Keratinocyte (primary cell): ENCODE data around the gene MTUS2. TPM values are rescaled to one million over a fixed set of nuclear protein-coding genes. Genes with fewer than 3 reads are reported as not detected.

Experiments used
- DNase-seq: peaks from one replicate; pipeline ENCODE4 v3.0.0-alpha.2; 2011; ENCODE audit warnings: low read depth, missing footprints, low spot score
- FAIRE-seq: peaks from 2 replicates; lab custom pipeline; 2011; peaks lifted over from hg19 to GRCh38; lab: Jason Lieb, UNC
- H2AFZ ChIP-seq: 2 replicates; pipeline ENCODE4 v1.6.0; 2012; ENCODE audit warnings: low read length, control low read depth, inconsistent platforms; ENCODE audit not compliant: control insufficient read depth
- H3K27ac ChIP-seq: 2 replicates; pipeline ENCODE4 v1.5.1; 2011; ENCODE audit warnings: low read length; ENCODE audit not compliant: control insufficient read depth, insufficient read depth
- H3K27me3 ChIP-seq: 3 replicates; pipeline ENCODE4 v1.6.0; 2011; ENCODE audit warnings: low read length; ENCODE audit not compliant: control insufficient read depth, insufficient read depth; ENCODE audit errors: extremely low read depth
- H3K36me3 ChIP-seq, 2 experiments: 2 replicates in 1 of 2; 3 replicates in 1 of 2; pipeline ENCODE4 v1.5.1; 2011; ENCODE audit warnings: low read length in 2 of 2, mild to moderate bottlenecking in 1 of 2; ENCODE audit not compliant: control insufficient read depth in 2 of 2, insufficient read depth in 2 of 2; ENCODE audit errors: extremely low read depth in 1 of 2
- H3K4me1 ChIP-seq: 3 replicates; pipeline ENCODE4 v1.5.1; 2011; ENCODE audit warnings: low read length; ENCODE audit not compliant: control insufficient read depth, insufficient read depth; ENCODE audit errors: extremely low read depth
- H3K4me2 ChIP-seq: 3 replicates; pipeline ENCODE4 v1.6.0; 2011; ENCODE audit warnings: low read depth, low read length; ENCODE audit not compliant: control insufficient read depth, insufficient read depth; ENCODE audit errors: extremely low read depth
- H3K4me3 ChIP-seq, 3 experiments: fragments of 200-600 bp in 1 of 3; sonication (generic) in 1 of 3; 2 replicates in 2 of 3; 3 replicates in 1 of 3; pipeline ENCODE4 v1.5.1; 2011 to 2016; ENCODE audit warnings: low read length in 3 of 3, mild to moderate bottlenecking in 3 of 3, control low read depth in 2 of 3, inconsistent platforms in 1 of 3, low read depth in 1 of 3, mixed read lengths in 1 of 3, mixed run types in 1 of 3, moderate library complexity in 1 of 3; ENCODE audit not compliant: control insufficient read depth in 2 of 3, insufficient read depth in 2 of 3; ENCODE audit errors: extremely low read depth in 1 of 3
- H3K79me2 ChIP-seq: 2 replicates; pipeline ENCODE4 v1.6.0; 2012; ENCODE audit warnings: low read length; ENCODE audit not compliant: control insufficient read depth, insufficient read depth
- H3K9ac ChIP-seq: 3 replicates; pipeline ENCODE4 v1.6.0; 2011; ENCODE audit warnings: low read length; ENCODE audit not compliant: control insufficient read depth, insufficient read depth; ENCODE audit errors: extremely low read depth
- H3K9me1 ChIP-seq: 3 replicates; pipeline ENCODE4 v1.6.0; 2011; ENCODE audit warnings: low read length; ENCODE audit not compliant: control insufficient read depth, insufficient read depth; ENCODE audit errors: extremely low read depth
- H3K9me3 ChIP-seq: 2 replicates; pipeline ENCODE4 v1.5.1; 2012; ENCODE audit warnings: low read depth, low read length; ENCODE audit not compliant: control insufficient read depth
- H4K20me1 ChIP-seq: 3 replicates; pipeline ENCODE4 v1.6.0; 2011; ENCODE audit warnings: low read length; ENCODE audit not compliant: control insufficient read depth, insufficient read depth; ENCODE audit errors: extremely low read depth
- EZH2 ChIP-seq: IDR thresholded peaks from one replicate; pipeline ENCODE4 v1.6.1; 2012; ENCODE audit warnings: inconsistent platforms, mild to moderate bottlenecking, low read length, moderate library complexity
- dilution Hi-C: fragments of 300-500 bp; cut with MboI; formaldehyde crosslinking; loops from one replicate; pipeline ENCODE4 v1.7.0; 2020; ENCODE audit warnings: low sequenced_read_pairs; ENCODE audit not compliant: extremely low pct_ligation_motif_present
- polyA plus RNA-seq, 5 experiments: library from polyadenylated mRNA; depleted of rRNA in 3 of 5; stranded (reverse) in 3 of 5; stranded (forward) in 1 of 5; unstranded in 1 of 5; fragments of >200 nt; gene quantifications; 1 replicate in 1 of 5; 2 replicates in 3 of 5; 3 replicates in 1 of 5; pipeline versions ENCODE4 v1.2.1 to v1.2.3, GENCODE V29; 2011 to 2012; ENCODE audit warnings: missing spikeins in 2 of 5, low read depth in 1 of 5, low replicate concordance in 1 of 5
- TF ChIP-seq, protein P1 (sequence below), 3 experiments: IDR thresholded peaks in 1 of 3; conservative IDR thresholded peaks in 1 of 3; optimal IDR thresholded peaks in 1 of 3; 2 replicates in 2 of 3; 3 replicates in 1 of 3; pipeline versions ENCODE3 to v1.5.1; 2011; ENCODE audit warnings: low read length in 3 of 3, mild to moderate bottlenecking in 3 of 3, moderate library complexity in 2 of 3, control low read depth in 1 of 3, inconsistent platforms in 1 of 3; ENCODE audit not compliant: insufficient read depth in 2 of 3; ENCODE audit errors: extremely low read depth in 1 of 3

MTUS2 gene
- polyA plus RNA-seq, 1 donor (not counting 4 experiments of a cell fraction or from before 2014, with no cell fraction given), result 0.17 TPM

- Histone ChIP-seq H3K9ac (no peak overlapping the region), H3K27ac (no peak overlapping the region), H3K4me3 (no peak overlapping the region), H3K9me3 (no peaks in the 10 kb centered on the region), H4K20me1 (no peaks in the 10 kb centered on the region), H3K9me1 (no peaks in the 10 kb centered on the region), H3K79me2 (no peaks in the 10 kb centered on the region), H3K36me3 (no peaks in the 10 kb centered on the region), H3K27me3 (no peaks in the 10 kb centered on the region), H2AFZ (no peak overlapping the region), H3K4me2 (no peak overlapping the region), H3K4me1 (no peaks in the 10 kb centered on the region)
- FAIRE-seq, result no peak
- dilution Hi-C loops, result no loop called here
- TF ChIP-seq, protein P1, sequence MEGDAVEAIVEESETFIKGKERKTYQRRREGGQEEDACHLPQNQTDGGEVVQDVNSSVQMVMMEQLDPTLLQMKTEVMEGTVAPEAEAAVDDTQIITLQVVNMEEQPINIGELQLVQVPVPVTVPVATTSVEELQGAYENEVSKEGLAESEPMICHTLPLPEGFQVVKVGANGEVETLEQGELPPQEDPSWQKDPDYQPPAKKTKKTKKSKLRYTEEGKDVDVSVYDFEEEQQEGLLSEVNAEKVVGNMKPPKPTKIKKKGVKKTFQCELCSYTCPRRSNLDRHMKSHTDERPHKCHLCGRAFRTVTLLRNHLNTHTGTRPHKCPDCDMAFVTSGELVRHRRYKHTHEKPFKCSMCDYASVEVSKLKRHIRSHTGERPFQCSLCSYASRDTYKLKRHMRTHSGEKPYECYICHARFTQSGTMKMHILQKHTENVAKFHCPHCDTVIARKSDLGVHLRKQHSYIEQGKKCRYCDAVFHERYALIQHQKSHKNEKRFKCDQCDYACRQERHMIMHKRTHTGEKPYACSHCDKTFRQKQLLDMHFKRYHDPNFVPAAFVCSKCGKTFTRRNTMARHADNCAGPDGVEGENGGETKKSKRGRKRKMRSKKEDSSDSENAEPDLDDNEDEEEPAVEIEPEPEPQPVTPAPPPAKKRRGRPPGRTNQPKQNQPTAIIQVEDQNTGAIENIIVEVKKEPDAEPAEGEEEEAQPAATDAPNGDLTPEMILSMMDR (optimal IDR thresholded peaks at IDR 0.05 in 1 of 3, IDR thresholded peaks at IDR 0.05 in 1 of 3, conservative IDR thresholded peaks at IDR 0.05 in 1 of 3; ENCODE audit: extremely low read depth in 1 of 3, insufficient read depth in 2 of 3, low read length in 3 of 3), result no peak
- TF ChIP-seq EZH2, result no peak
- DNase-seq, result no peak
Observed at GRCh38 chr13:29005763-29006120, 185.6 kb downstream of the MTUS2 start.

GRCh38 chr13:29006359-29006850 lies 186.3 kb downstream of the MTUS2 start:
- Histone ChIP-seq H3K9ac (no peak overlapping the region), H3K27me3 (no peaks in the 10 kb centered on the region), H2AFZ (no peak overlapping the region), H3K4me2 (no peak overlapping the region), H3K27ac (no peak overlapping the region), H3K9me3 (no peaks in the 10 kb centered on the region), H3K4me3 (no peak overlapping the region), H4K20me1 (no peaks in the 10 kb centered on the region), H3K36me3 (no peaks in the 10 kb centered on the region), H3K4me1 (no peaks in the 10 kb centered on the region), H3K9me1 (no peaks in the 10 kb centered on the region), H3K79me2 (no peaks in the 10 kb centered on the region)
- no peak for FAIRE-seq
- dilution Hi-C loops, result no loop called here
- no peak for DNase-seq
- TF ChIP-seq, protein P1 (optimal IDR thresholded peaks at IDR 0.05 in 1 of 3, IDR thresholded peaks at IDR 0.05 in 1 of 3, conservative IDR thresholded peaks at IDR 0.05 in 1 of 3; ENCODE audit: extremely low read depth in 1 of 3, insufficient read depth in 2 of 3, low read length in 3 of 3), result no peak
- no peak for TF ChIP-seq EZH2
